ENCODE data around the gene EXO1.

GRCh38 chr1:241891296-241891695 lies 43.3 kb downstream of the EXO1 start:
- TF ChIP-seq, protein P1, sequence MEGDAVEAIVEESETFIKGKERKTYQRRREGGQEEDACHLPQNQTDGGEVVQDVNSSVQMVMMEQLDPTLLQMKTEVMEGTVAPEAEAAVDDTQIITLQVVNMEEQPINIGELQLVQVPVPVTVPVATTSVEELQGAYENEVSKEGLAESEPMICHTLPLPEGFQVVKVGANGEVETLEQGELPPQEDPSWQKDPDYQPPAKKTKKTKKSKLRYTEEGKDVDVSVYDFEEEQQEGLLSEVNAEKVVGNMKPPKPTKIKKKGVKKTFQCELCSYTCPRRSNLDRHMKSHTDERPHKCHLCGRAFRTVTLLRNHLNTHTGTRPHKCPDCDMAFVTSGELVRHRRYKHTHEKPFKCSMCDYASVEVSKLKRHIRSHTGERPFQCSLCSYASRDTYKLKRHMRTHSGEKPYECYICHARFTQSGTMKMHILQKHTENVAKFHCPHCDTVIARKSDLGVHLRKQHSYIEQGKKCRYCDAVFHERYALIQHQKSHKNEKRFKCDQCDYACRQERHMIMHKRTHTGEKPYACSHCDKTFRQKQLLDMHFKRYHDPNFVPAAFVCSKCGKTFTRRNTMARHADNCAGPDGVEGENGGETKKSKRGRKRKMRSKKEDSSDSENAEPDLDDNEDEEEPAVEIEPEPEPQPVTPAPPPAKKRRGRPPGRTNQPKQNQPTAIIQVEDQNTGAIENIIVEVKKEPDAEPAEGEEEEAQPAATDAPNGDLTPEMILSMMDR (IDR thresholded peaks at IDR 0.05 in 8 of 11, conservative IDR thresholded peaks at IDR 0.05 in 3 of 11), result no peak
- TF ChIP-seq POLR2AphosphoS5 (IDR thresholded peaks at IDR 0.05) (no peak), POLR2A (IDR thresholded peaks at IDR 0.05) (no peak)

All from spleen (tissue), 7 donors.